ENCODE results near the gene VWF.

The VWF gene

DNA sequence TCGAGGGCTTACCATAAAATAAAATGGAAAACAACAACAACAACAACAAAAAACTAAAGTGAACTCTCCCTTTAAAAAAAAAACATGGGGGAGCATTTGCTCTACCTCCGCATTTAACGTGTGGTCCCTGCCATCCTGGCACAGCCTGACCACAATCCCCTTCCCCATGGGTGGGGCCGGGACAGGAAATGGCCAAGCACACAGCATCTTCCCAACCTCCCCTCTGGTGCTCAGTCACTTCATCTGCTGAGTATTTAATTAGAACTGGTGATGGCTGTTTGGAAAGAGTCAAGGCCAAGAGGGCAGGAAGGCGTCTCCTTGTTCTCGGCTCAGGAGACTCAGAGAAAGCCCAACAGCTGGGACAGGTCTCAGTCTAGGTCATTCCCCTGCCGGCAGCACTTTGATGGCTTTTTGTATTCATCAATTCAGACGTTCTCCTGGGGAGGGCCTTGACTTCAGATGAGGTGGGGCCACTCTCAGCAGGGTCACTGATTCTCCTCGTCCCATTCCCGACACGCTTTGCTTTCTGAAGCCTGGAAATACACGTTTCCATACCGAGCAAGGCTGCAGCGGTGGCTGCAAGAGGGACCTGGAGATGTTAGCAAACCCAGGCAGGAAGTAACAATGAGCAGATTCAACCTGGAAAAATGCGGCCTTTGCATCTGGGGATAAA is 223.8 kb downstream of the VWF start:
- Histone ChIP-seq H3K4me2 (0 out of 22 replicates have a peak overlapping the region, but pooled peaks of 1 of the 11 experiments have one; percentile 4), H3K27me3 (no peaks in the 10 kb centered on the region)
- TF ChIP-seq Cebpa-rat (IDR thresholded peaks at IDR 0.05) = no peak

GRCh38 chr12:5900076-5900475 is 224.4 kb downstream of the VWF start:
- Histone ChIP-seq H3K4me3 (no peak overlapping the region), H3K27me3 (no peaks in the 10 kb centered on the region), H3K9ac (no peak overlapping the region), H3K27ac (no peak overlapping the region), H3K4me2 (no peak overlapping the region), H3K36me3 (no peaks in the 10 kb centered on the region), H4K20me1 (no peaks in the 10 kb centered on the region), H3K9me3 (replicated peaks in 1 of 11) (no peaks in the 10 kb centered on the region; a peak in 1 of 22 replicates), H3K4me1 (peaks cover 0 to 7% (median 0%) of the 10 kb centered on the region in 10 experiments; a peak in 4 of 20 replicates)
- TF ChIP-seq Cebpa-rat (IDR thresholded peaks at IDR 0.05) = no peak

More for the DNA sequence above, 223.8 kb downstream of the VWF start:
- no peaks in the 10 kb centered on the region for H3K36me3 ChIP-seq
- no peaks in the 10 kb centered on the region for H4K20me1 ChIP-seq
- H3K27ac ChIP-seq = no peak overlapping the region
- H3K4me1 ChIP-seq = peaks cover 0 to 7% (median 0%) of the 10 kb centered on the region in 10 experiments; a peak in 4 of 20 replicates
- H3K4me3 ChIP-seq = no peak overlapping the region
- H3K9ac ChIP-seq = no peak overlapping the region
- no peaks in the 10 kb centered on the region for H3K9me3 ChIP-seq (replicated peaks in 1 of 11)

DNA sequence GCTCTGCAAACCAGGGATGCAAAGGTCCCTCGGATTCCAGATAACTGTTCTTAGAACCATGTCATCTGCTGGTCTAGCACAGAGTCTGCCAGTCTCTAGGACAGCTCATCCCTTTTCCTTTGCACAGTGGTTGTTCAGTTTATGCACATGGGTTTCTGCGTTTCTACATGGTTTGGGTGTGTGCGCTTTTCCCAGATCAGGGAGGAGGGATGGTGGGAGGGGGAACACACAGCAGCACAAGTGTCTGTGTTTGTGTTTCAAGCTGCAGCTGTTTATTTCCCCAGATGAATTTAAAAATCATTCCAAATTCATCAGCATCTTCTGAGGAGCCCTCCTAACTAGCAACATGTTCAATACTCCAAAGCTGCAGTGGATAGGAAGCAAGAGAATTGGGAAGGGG is 224.8 kb downstream of the VWF start:
- Histone ChIP-seq H3K27ac (no peak overlapping the region), H4K20me1 (no peaks in the 10 kb centered on the region), H3K9ac (no peak overlapping the region), H3K27me3 (no peaks in the 10 kb centered on the region), H3K4me3 (no peak overlapping the region), H3K4me2 (no peak overlapping the region), H3K9me3 (replicated peaks in 1 of 11) (peaks cover 0 to 3% (median 2%) of the 10 kb centered on the region in 11 experiments; a peak in 5 of 22 replicates), H3K4me1 (peaks cover 0 to 7% (median 0%) of the 10 kb centered on the region in 10 experiments; a peak in 4 of 20 replicates), H3K36me3 (no peaks in the 10 kb centered on the region)
- TF ChIP-seq Cebpa-rat (IDR thresholded peaks at IDR 0.05) = no peak

DNA sequence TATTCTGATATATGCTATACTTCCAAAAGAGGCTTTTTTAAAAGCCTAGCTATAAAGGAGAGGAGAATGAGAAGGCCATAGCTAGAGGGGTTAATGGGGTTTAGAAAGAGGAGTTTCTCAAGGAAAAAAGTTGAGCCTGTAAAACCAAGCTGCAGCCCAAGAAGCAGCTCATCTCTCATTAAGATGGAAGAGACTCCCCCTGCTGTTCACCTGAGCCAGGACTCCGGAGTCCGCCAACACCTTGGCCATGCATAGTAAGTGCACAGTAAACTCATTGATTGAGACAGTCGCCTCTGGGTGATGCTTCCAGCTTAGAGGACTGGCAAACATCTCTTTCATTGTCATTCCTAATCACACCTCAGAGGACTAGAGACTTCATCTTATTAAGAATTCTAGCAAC is 225.6 kb downstream of the VWF start:
- Histone ChIP-seq H4K20me1 (no peaks in the 10 kb centered on the region), H3K27me3 (no peaks in the 10 kb centered on the region), H3K9me3 (replicated peaks in 1 of 11) (peaks cover 0 to 8% (median 4%) of the 10 kb centered on the region in 11 experiments; a peak in 9 of 22 replicates), H3K9ac (no peak overlapping the region), H3K4me3 (no peak overlapping the region), H3K4me1 (peaks cover 0 to 7% (median 0%) of the 10 kb centered on the region in 10 experiments; a peak in 4 of 20 replicates), H3K27ac (no peak overlapping the region), H3K36me3 (no peaks in the 10 kb centered on the region), H3K4me2 (no peak overlapping the region)
- no peak for TF ChIP-seq Cebpa-rat (IDR thresholded peaks at IDR 0.05)

Measured in BLaER1 treated with 17β-estradiol and CSF1 and Interleukin-3, amounts not matched to agents 10 nM and 100 nM (cell line).